ENCODE data around the gene SLC1A2.

The SLC1A2 gene

GRCh38 chr11:35375332-35376117 is 43.8 kb downstream of the SLC1A2 start:
- DNase-seq: no peak

- DNase-seq: no peak
Observed at GRCh38 chr11:35373284-35373933, 45.9 kb downstream of the SLC1A2 start.

GRCh38 chr11:35372565-35373283 is 46.6 kb downstream of the SLC1A2 start:
- DNase-seq: no peak

- no peak for DNase-seq
Observed at GRCh38 chr11:35367491-35367890, 51.9 kb downstream of the SLC1A2 start.

- no peak for DNase-seq
Observed at GRCh38 chr11:35366798-35367197, 52.6 kb downstream of the SLC1A2 start.

GRCh38 chr11:35365961-35366360 is 53.4 kb downstream of the SLC1A2 start:
- DNase-seq: no peak

- DNase-seq: no peak
Observed at GRCh38 chr11:35365395-35365794, 54.0 kb downstream of the SLC1A2 start.

- no peak for DNase-seq
Observed at GRCh38 chr11:35363854-35364780, 55.2 kb downstream of the SLC1A2 start.

GRCh38 chr11:35363246-35363801 is 56.0 kb downstream of the SLC1A2 start:
- no peak for DNase-seq

GRCh38 chr11:35362521-35362980 is 56.8 kb downstream of the SLC1A2 start:
- no peak for DNase-seq

- DNase-seq: no peak
Observed at GRCh38 chr11:35360055-35360530, 59.3 kb downstream of the SLC1A2 start.

GRCh38 chr11:35359321-35360054 is 59.9 kb downstream of the SLC1A2 start:
- DNase-seq: no peak

- DNase-seq: no peak
Observed at GRCh38 chr11:35358391-35358790, 61.0 kb downstream of the SLC1A2 start.

- DNase-seq: no peak
Observed at GRCh38 chr11:35357923-35358322, 61.4 kb downstream of the SLC1A2 start.

GRCh38 chr11:35355102-35355749 is 64.1 kb downstream of the SLC1A2 start:
- DNase-seq: no peak

- DNase-seq: no peak
Observed at GRCh38 chr11:35354644-35355043, 64.7 kb downstream of the SLC1A2 start.

GRCh38 chr11:35352077-35352888 is 67.1 kb downstream of the SLC1A2 start:
- DNase-seq: no peak

- DNase-seq: no peak
Observed at GRCh38 chr11:35349897-35350296, 69.5 kb downstream of the SLC1A2 start.

GRCh38 chr11:35348898-35349687 is 70.3 kb downstream of the SLC1A2 start:
- no peak for DNase-seq
